Tibial nerve (tissue), 4 donors: ENCODE results near the gene M1AP.

Source experiments
- EP300 ChIP-seq, 2 donors: sonication (generic); formaldehyde crosslinking; IDR thresholded peaks; one replicate each; pipeline ENCODE4 v1.6.1; 2017; ENCODE audit warnings: antibody characterized with exemption in 2 of 2, mild to moderate bottlenecking in 1 of 2
- POLR2A ChIP-seq, 2 donors: fragments of 450-650 bp; IDR thresholded peaks; one replicate each; pipeline ENCODE4 v1.6.1; 2017; ENCODE audit warnings: antibody characterized with exemption in 2 of 2, mild to moderate bottlenecking in 2 of 2, moderate library complexity in 2 of 2
- TF ChIP-seq, protein P1 (sequence below), 5 experiments: fragments of 200-600 bp in 3 of 5; fragments of 450-650 bp in 2 of 5; sonication (generic) in 3 of 5; IDR thresholded peaks; one replicate each; pipeline ENCODE4 v1.5.1; 2016 to 2019; ENCODE audit warnings: antibody characterized with exemption in 5 of 5, mild to moderate bottlenecking in 3 of 5, moderate library complexity in 2 of 5

DNA sequence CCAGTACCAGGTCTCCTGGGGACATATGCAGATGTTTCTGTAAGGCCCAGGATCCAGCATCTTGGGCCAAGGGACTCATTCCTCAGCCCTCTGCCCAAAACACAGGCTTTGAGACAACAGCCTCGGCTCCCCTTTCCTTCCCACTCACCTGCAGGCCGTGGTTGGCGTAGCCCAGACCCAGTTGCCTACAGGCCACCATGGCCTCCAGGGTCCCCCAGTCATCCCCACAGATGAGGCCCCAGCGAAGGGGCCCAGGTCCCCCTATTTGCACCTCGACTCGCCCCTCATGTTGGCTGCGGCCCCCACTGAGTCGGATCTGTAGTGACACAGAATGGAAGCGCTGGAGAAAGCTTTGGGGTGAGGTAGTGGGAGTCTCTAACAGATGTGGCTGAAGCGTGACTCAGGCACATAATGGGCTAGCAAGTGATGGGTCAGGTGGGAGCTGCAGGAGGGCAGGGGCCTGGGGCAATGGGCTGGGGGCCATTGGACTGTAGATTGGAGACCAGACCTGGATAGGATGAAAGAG lies 112.6 kb downstream of the M1AP start:
- TF ChIP-seq, protein P1, sequence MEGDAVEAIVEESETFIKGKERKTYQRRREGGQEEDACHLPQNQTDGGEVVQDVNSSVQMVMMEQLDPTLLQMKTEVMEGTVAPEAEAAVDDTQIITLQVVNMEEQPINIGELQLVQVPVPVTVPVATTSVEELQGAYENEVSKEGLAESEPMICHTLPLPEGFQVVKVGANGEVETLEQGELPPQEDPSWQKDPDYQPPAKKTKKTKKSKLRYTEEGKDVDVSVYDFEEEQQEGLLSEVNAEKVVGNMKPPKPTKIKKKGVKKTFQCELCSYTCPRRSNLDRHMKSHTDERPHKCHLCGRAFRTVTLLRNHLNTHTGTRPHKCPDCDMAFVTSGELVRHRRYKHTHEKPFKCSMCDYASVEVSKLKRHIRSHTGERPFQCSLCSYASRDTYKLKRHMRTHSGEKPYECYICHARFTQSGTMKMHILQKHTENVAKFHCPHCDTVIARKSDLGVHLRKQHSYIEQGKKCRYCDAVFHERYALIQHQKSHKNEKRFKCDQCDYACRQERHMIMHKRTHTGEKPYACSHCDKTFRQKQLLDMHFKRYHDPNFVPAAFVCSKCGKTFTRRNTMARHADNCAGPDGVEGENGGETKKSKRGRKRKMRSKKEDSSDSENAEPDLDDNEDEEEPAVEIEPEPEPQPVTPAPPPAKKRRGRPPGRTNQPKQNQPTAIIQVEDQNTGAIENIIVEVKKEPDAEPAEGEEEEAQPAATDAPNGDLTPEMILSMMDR (IDR thresholded peaks at IDR 0.05): no peak
- TF ChIP-seq POLR2A (IDR thresholded peaks at IDR 0.05): no peak
- no peak for TF ChIP-seq EP300 (IDR thresholded peaks at IDR 0.05)
